Middle frontal gyrus (tissue), 1 donor: Measurements from ENCODE around the gene NDFIP2.
"Not testable (repeated sequence)": the region's sequence is repeated elsewhere in the genome, so short reads cannot be mapped to it uniquely, and the experiment has no call there.

Experiments
- DNase-seq: peaks from one replicate; pipeline ENCODE4 v3.0.0-alpha.2; 2015; ENCODE audit warnings: low spot score; ENCODE audit errors: extremely low spot score

NDFIP2 gene

GRCh38 chr13:79531542-79532254 lies 50.7 kb downstream of the NDFIP2 start:
- DNase-seq: no peak

- DNase-seq: no peak
These were observed 51.6 kb downstream of the NDFIP2 start for GRCh38 chr13:79532576-79532975.

- DNase-seq: no peak
These were observed 52.9 kb downstream of the NDFIP2 start for GRCh38 chr13:79533781-79534400.

- DNase-seq: no peak
These were observed 53.6 kb downstream of the NDFIP2 start for GRCh38 chr13:79534596-79534995.

GRCh38 chr13:79538757-79539156 lies 57.8 kb downstream of the NDFIP2 start:
- no peak for DNase-seq

- no peak for DNase-seq
These were observed 59.5 kb downstream of the NDFIP2 start for GRCh38 chr13:79540504-79540903.

GRCh38 chr13:79541426-79542049 lies 60.6 kb downstream of the NDFIP2 start:
- peak; percentile 66 for DNase-seq

- DNase-seq: no peak
These were observed 62.9 kb downstream of the NDFIP2 start for GRCh38 chr13:79543883-79544282.

- DNase-seq: no peak
These were observed 66.5 kb downstream of the NDFIP2 start for GRCh38 chr13:79547211-79548195.

- no peak for DNase-seq
These were observed 67.9 kb downstream of the NDFIP2 start for GRCh38 chr13:79548902-79549301.

- DNase-seq: no peak
These were observed 68.6 kb downstream of the NDFIP2 start for GRCh38 chr13:79549355-79550106.

- DNase-seq: no peak
These were observed 76.7 kb downstream of the NDFIP2 start for GRCh38 chr13:79557666-79558065.

- no peak for DNase-seq
These were observed 80.0 kb downstream of the NDFIP2 start for GRCh38 chr13:79560954-79561353.

GRCh38 chr13:79562557-79562956 lies 81.6 kb downstream of the NDFIP2 start:
- no peak for DNase-seq

GRCh38 chr13:79566118-79566517 lies 85.2 kb downstream of the NDFIP2 start:
- DNase-seq: no peak

- DNase-seq: no peak
These were observed 90.2 kb downstream of the NDFIP2 start for GRCh38 chr13:79571147-79571546.

GRCh38 chr13:79573892-79574291 lies 92.9 kb downstream of the NDFIP2 start:
- not testable (repeated sequence) for DNase-seq

- DNase-seq: no peak
These were observed 100.9 kb downstream of the NDFIP2 start for GRCh38 chr13:79581870-79582315.

- no peak for DNase-seq
These were observed 101.9 kb downstream of the NDFIP2 start for GRCh38 chr13:79582896-79583295.

GRCh38 chr13:79585033-79585432 lies 104.1 kb downstream of the NDFIP2 start:
- DNase-seq: no peak
